Dedifferentiated amniotic fluid mesenchymal stem cell (primary cell): Measurements from ENCODE around the gene LPAR3.
"Not testable (repeated sequence)": the region's sequence is repeated elsewhere in the genome, so short reads cannot be mapped to it uniquely, and the experiment has no call there.

Experiments used
- DNase-seq: peaks from one replicate; pipeline ENCODE4 v3.0.0-alpha.2; 2016; ENCODE audit errors: extremely low spot score

The LPAR3 gene

GRCh38 chr1:84907095-84907827 lies 14.3 kb upstream of the LPAR3 start:
- peak; percentile 36 for DNase-seq

DNA sequence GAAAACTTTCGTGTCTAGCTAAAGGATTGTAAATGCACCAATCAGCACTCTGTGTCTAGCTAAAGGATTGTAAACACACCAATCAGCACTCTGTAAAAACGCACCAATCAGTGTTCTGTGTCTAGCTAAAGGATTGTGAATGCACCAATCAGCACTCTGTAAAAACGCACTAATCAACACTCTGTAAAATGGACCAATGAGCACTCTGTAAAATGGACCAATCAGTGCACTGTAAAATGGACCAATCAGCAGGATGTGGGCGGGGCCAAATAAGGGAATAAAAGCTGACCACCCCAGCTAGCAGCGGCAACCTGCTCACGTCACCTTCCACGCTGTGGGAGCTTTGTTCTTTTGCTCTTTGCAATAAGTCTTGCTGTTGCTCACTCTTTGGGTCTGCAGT lies 9.7 kb upstream of the LPAR3 start:
- not testable (repeated sequence) for DNase-seq

DNA sequence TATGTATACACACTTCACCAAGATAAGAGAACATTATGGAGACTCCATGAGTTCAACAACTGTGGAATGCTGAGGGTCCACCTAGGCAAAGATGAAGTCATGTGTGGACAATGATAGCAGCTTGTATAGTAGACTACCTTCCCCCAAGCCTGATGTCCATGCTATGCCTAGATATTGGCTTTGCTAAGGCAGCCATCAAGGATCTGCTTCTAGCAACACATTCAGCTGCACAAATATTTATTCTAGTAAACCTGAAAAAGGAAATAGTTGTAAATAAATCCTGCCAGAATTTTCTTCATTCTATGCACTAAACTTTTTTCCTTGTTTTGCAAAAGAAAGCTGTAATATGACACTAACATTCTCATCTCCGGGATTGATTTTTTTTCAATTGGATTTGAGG lies 7.0 kb upstream of the LPAR3 start:
- DNase-seq: no peak

DNA sequence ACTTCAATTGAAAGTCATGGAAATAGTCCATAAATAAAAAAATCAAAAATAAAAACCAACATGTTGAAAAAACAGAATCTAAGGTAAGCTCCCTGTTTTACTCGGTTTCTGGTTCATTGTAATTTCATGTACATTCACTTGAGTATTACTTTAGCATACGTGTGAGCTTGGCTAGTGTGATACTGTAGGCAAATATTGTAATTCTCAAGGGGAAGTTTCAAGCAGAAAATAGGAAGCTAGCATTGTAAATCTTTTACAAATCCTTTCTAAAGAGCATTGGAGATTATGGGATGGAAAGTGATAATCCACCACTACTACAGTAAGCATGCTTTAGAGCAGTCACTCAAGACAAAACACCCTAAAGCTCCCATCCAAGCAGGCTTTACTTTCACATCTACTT lies 3.3 kb upstream of the LPAR3 start:
- DNase-seq: no peak

GRCh38 chr1:84890566-84890965 lies 2.4 kb downstream of the LPAR3 start:
- DNase-seq: no peak

DNA sequence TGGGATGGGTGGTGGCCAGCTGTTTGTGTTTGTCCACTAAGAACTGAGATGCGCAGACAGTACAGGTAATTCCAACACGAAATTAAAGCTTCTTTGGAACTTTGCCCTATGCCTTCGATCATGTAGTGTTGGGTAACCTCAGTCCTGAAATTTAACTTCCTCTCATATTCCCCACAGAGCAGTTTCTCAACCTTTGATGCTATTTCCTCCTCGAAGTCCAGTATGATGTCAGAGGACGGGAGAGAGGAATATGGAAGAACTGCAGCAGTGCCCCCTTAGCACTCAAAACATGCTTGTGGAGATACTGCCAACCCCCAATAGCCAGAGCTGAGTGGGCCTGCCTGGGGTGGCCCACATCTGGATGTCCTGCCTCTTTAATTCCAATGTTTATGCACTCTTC lies 3.6 kb downstream of the LPAR3 start:
- DNase-seq: no peak

GRCh38 chr1:84888753-84889152 lies 4.3 kb downstream of the LPAR3 start:
- no peak for DNase-seq

DNA sequence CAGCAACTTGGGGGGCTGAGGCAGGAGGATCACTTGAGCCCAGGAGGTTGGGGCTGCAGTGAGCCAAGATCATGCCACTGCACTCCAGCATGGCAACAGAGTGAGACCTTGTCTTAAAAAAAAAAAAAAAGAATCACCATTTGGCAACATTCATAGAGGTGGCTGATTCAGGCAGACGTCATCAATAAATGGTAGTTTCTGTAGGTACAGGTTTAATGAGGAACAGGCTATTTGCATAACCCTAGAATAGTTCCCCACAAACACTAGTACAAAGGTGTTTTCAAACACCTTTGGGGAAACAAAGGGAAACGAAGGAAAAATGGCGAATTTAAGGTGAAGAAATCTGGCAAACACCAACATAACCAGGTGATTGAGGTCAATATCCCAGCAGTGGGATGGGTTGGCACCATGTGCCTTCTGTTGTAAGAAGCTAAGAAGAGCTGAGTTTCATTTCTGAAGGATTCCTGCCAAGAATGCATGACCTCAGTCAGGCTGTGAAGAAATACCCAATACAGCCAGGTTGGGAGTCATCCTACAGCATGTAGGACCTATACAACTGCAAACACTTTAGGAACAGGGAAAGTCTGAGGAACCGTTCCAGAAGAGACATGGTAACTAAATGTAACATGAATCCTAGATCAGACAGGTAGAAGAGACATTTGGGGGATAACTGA lies 5.6 kb downstream of the LPAR3 start:
- DNase-seq: no peak

DNA sequence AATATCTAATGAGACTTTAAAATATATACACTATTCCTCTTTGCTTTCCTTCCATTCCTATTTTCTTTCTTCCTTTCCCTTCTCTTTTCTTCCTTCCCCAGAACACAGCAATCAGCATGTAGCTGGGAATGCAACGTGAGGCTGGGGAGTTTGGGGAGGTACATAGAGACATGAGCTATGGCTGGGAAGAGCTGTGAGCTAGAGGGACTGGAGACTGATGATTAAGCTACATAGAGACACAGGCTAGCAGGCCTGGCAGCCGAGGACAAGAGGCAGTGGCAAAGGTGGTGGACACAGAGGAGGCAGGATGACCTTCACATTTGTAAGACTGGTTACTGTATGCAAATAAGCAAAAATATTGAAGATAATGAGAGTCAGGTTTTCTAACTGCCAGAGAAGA lies 7.5 kb downstream of the LPAR3 start:
- DNase-seq: no peak

- no peak for DNase-seq
Measured at GRCh38 chr1:84884671-84885389, 8.2 kb downstream of the LPAR3 start.

GRCh38 chr1:84883286-84883685 lies 9.7 kb downstream of the LPAR3 start:
- peak; percentile 43 for DNase-seq

GRCh38 chr1:84877592-84877991 lies 15.4 kb downstream of the LPAR3 start:
- DNase-seq: no peak

- no peak for DNase-seq
Measured at GRCh38 chr1:84876353-84876752, 16.7 kb downstream of the LPAR3 start.

- no peak for DNase-seq
Measured at GRCh38 chr1:84873366-84873765, 19.6 kb downstream of the LPAR3 start.

- DNase-seq: no peak
Measured at GRCh38 chr1:84872696-84873355, 20.2 kb downstream of the LPAR3 start.

DNA sequence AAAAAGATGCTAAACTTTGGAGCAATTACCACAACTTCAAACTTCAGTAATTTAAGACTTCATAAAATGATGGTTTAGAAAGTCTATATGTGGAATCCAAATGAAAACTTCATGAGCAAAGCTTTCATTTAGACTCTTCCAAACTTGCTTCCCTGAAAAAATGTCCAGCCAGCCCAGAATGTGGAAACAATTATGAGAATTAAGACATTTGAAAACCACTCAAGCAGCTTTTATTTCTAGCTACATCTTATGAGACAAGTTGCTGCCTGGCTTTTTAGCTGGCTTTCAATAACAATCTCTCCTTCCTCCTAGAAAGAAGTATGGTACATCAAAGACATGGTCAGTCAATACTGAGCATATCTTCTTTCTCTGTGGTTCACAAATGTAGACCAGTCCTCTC lies 21.8 kb downstream of the LPAR3 start:
- no peak for DNase-seq

- DNase-seq: no peak
Measured at GRCh38 chr1:84870591-84870990, 22.4 kb downstream of the LPAR3 start.

DNA sequence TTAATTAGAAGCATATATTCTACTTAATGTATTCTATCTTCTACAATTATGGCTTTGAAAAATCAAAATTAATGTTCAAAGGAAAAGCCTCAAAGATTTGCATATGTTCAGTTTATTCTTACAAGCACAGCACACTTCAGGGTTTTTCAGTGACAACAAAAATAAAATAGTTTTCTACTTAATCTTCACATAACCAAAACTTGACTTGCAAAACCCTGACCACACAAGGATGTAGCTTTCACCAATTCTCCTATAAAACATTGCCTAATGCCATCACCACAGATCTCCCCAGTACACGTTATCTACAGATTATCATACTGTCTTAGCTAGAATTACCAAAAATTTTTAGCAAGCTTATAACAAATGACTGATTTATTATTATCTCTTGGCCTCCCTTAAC lies 23.3 kb downstream of the LPAR3 start:
- DNase-seq: no peak

DNA sequence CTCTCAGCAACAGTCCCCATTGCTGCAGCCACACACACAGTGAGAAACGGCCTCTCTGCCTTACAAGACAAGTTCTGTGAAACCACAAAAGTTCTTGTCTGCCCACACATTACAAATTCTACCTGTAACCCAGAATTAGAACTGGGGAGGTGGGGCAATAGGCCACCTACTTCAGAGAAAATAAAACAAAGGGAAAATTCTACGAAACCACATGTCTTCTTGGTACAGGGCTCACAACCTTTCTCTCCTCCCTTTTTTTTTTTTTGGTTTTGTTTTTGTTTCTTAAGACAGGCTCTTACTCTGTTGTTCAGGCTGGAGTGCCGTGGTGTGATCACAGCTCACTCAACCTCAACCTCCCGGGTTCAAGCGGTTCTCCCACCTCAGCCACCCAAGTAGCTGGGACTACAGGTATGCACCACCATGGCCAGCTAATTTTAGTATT lies 30.2 kb downstream of the LPAR3 start:
- DNase-seq: no peak

DNA sequence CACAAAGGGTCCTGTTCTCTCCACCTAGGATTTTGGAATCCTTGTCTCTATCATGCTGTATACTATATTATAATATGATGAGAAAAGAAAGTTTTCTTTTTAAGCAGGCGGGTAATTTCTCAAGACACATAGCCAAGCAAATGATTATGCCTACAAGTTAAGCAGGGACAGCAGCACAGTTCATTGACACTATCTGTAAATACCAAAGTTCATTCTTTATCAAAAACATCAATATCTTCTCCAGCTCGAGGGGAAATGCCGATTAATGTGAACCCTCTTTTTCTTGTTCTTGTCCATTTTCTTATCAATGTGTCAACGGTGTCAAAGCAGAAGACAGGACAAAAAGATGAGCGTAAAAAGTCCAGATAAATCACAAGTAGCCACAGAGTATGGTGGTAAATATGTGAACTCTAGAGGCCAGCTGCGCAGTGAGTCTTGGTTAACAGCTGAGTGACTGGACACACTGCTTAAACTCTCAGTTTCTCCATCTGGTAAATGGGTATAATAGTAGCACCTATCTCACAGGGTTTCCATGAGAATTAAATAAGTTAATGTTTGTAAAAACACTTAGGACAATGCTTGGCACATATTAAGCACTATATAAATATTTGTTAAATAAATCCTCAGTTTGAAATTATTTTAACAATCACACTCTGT lies 30.9 kb downstream of the LPAR3 start:
- DNase-seq: no peak

DNA sequence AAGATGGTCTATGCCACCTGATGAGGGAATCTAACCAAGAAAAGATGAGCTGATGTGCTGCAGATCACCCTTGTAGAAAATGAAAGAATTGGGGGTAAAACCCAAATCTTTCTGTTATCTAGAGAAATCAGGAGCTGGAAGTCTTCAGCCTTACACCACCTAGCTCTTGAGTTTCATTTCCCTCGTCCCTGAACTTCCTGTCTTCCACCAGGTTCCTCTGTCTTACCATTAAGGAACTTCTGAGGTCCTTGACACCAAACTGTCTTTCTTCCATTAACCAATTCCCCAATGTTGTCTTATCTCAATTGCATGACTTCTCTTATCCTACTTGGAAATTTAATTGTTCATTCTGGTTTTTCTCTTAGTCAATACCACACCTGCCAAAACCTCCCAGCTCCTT lies 31.5 kb downstream of the LPAR3 start:
- no peak for DNase-seq

DNA sequence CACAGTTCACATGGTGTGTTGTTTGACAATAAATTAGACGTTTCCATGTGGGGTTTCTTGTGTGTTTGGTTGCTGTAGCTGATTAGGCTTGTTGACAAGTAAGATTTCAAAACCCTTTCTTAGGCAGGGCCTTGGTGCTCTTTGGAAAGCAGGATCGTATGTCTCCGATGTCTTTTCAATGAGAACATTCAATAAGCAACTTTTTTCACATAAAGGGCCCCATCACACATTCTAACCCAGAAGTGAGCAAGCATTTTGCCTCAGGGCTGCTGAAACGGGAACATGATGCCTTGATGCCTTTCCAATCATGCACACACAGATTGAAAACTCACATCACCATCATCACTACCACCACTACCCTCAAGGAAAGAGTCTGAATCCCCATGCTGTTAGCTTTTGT lies 33.1 kb downstream of the LPAR3 start:
- no peak for DNase-seq
